Measurements from ENCODE around the gene LARP4.
"Not testable (repeated sequence)": the region's sequence is repeated elsewhere in the genome, so short reads cannot be mapped to it uniquely, and the experiment has no call there.

Gene LARP4

GRCh38 chr12:50442178-50442908 lies 41.7 kb downstream of the LARP4 start:
- Histone ChIP-seq H4K20me1 (ENCODE audit: control insufficient read depth, insufficient read depth, low read depth, low read length) (no peaks in the 10 kb centered on the region), H3F3A (ENCODE audit: control insufficient read depth, insufficient read depth) (peaks cover 4% of the 10 kb centered on the region), H3K9me2 (replicated peaks; ENCODE audit: control insufficient read depth, low read length) (no peaks in the 10 kb centered on the region), H3K36me3 (ENCODE audit: control insufficient read depth, low read length) (peaks cover 79% of the 10 kb centered on the region), H3K79me2 (ENCODE audit: control insufficient read depth, low read length) (no peaks in the 10 kb centered on the region), H3K4me2 (ENCODE audit: low read length) (no peak overlapping the region), H3K27ac (ENCODE audit: low read depth, low read length) (no peak overlapping the region), H3K27me3 (ENCODE audit: control insufficient read depth, low read length) (no peaks in the 10 kb centered on the region), H3K9me3 (ENCODE audit: control insufficient read depth, insufficient read depth, low read length) (no peaks in the 10 kb centered on the region), H3K4me3 (ENCODE audit: low read length) (no peak overlapping the region), H3K4me1 (ENCODE audit: control insufficient read depth, low read length) (no peaks in the 10 kb centered on the region)
- TF ChIP-seq EZH2phosphoT487 (IDR thresholded peaks at IDR 0.05; ENCODE audit: borderline replicate concordance, low read length) (no peak), CTCF (IDR thresholded peaks at IDR 0.05; ENCODE audit: low read depth, low read length, poor library complexity, severe bottlenecking) (no peak)

GRCh38 chr12:50449671-50450070 lies 49.0 kb downstream of the LARP4 start:
- H3K4me1 ChIP-seq (ENCODE audit: control insufficient read depth, low read length); H4K20me1 ChIP-seq (ENCODE audit: control insufficient read depth, insufficient read depth, low read depth, low read length); H3K27me3 ChIP-seq (ENCODE audit: control insufficient read depth, low read length); H3K9me2 ChIP-seq (replicated peaks; ENCODE audit: control insufficient read depth, low read length); H3K4me2 ChIP-seq (ENCODE audit: low read length); H3K27ac ChIP-seq (ENCODE audit: low read depth, low read length); H3K79me2 ChIP-seq (ENCODE audit: control insufficient read depth, low read length); H3F3A ChIP-seq (ENCODE audit: control insufficient read depth, insufficient read depth); H3K4me3 ChIP-seq (ENCODE audit: low read length); H3K9me3 ChIP-seq (ENCODE audit: control insufficient read depth, insufficient read depth, low read length): not testable (repeated sequence)
- peaks cover 67% of the 10 kb centered on the region for H3K36me3 ChIP-seq (ENCODE audit: control insufficient read depth, low read length)

GRCh38 chr12:50452795-50453194 lies 52.1 kb downstream of the LARP4 start:
- Histone ChIP-seq H3F3A (ENCODE audit: control insufficient read depth, insufficient read depth) (no peaks in the 10 kb centered on the region), H3K36me3 (ENCODE audit: control insufficient read depth, low read length) (peaks cover 63% of the 10 kb centered on the region), H3K79me2 (ENCODE audit: control insufficient read depth, low read length) (0 out of 2 replicates have a peak, but pooled peaks cover 5% of the 10 kb centered on the region), H3K4me1 (ENCODE audit: control insufficient read depth, low read length) (no peaks in the 10 kb centered on the region), H4K20me1 (ENCODE audit: control insufficient read depth, insufficient read depth, low read depth, low read length) (no peaks in the 10 kb centered on the region), H3K9me3 (ENCODE audit: control insufficient read depth, insufficient read depth, low read length) (no peaks in the 10 kb centered on the region), H3K27me3 (ENCODE audit: control insufficient read depth, low read length) (no peaks in the 10 kb centered on the region), H3K27ac (ENCODE audit: low read depth, low read length) (no peak overlapping the region), H3K4me2 (ENCODE audit: low read length) (no peak overlapping the region), H3K9me2 (replicated peaks; ENCODE audit: control insufficient read depth, low read length) (no peaks in the 10 kb centered on the region), H3K4me3 (ENCODE audit: low read length) (no peak overlapping the region)
- TF ChIP-seq CTCF (IDR thresholded peaks at IDR 0.05; ENCODE audit: low read depth, low read length, poor library complexity, severe bottlenecking): no peak
- TF ChIP-seq EZH2phosphoT487 (IDR thresholded peaks at IDR 0.05; ENCODE audit: borderline replicate concordance, low read length): no peak

- 0 out of 2 replicates have a peak, but pooled peaks cover 5% of the 10 kb centered on the region for H3K79me2 ChIP-seq (ENCODE audit: control insufficient read depth, low read length)
- H3K9me2 ChIP-seq (replicated peaks; ENCODE audit: control insufficient read depth, low read length): no peaks in the 10 kb centered on the region
- H3K9me3 ChIP-seq (ENCODE audit: control insufficient read depth, insufficient read depth, low read length): no peaks in the 10 kb centered on the region
- no peak overlapping the region for H3K27ac ChIP-seq (ENCODE audit: low read depth, low read length)
- H4K20me1 ChIP-seq (ENCODE audit: control insufficient read depth, insufficient read depth, low read depth, low read length): no peaks in the 10 kb centered on the region
- no peak overlapping the region for H3K4me2 ChIP-seq (ENCODE audit: low read length)
- H3K27me3 ChIP-seq (ENCODE audit: control insufficient read depth, low read length): no peaks in the 10 kb centered on the region
- H3K36me3 ChIP-seq (ENCODE audit: control insufficient read depth, low read length): peaks cover 67% of the 10 kb centered on the region
- no peaks in the 10 kb centered on the region for H3F3A ChIP-seq (ENCODE audit: control insufficient read depth, insufficient read depth)
- H3K4me1 ChIP-seq (ENCODE audit: control insufficient read depth, low read length): no peaks in the 10 kb centered on the region
- TF ChIP-seq CTCF (IDR thresholded peaks at IDR 0.05; ENCODE audit: low read depth, low read length, poor library complexity, severe bottlenecking) (no peak), EZH2phosphoT487 (IDR thresholded peaks at IDR 0.05; ENCODE audit: borderline replicate concordance, low read length) (no peak)
- no peak overlapping the region for H3K4me3 ChIP-seq (ENCODE audit: low read length)
Observed at GRCh38 chr12:50453872-50454271, 53.2 kb downstream of the LARP4 start.

Measured in DOHH2 (cell line).